HFFc6 (cell line): ENCODE data around the gene CCDC33. TPM values are rescaled to one million over a fixed set of nuclear protein-coding genes. Genes with fewer than 3 reads are reported as not detected.

Experiments
- DNase-seq: peaks from one replicate; pipeline ENCODE4 v3.0.0-alpha.2; 2018
- H3K27ac Mint-ChIP-seq: 2 replicates; pipeline ENCODE4 v1.8.0; 2020; ENCODE audit warnings: mild to moderate bottlenecking, mixed read lengths
- H3K27me3 Mint-ChIP-seq: 2 replicates; pipeline ENCODE4 v1.8.0; 2021; ENCODE audit warnings: mild to moderate bottlenecking, moderate library complexity, mixed read lengths; ENCODE audit not compliant: insufficient read depth
- H3K36me3 Mint-ChIP-seq: 2 replicates; pipeline ENCODE4 v1.8.0; 2021; ENCODE audit warnings: low read depth, mixed read lengths
- H3K4me1 Mint-ChIP-seq: 2 replicates; pipeline ENCODE4 v1.8.0; 2020; ENCODE audit warnings: low read depth, mixed read lengths
- H3K4me3 Mint-ChIP-seq: 2 replicates; pipeline ENCODE4 v1.8.0; 2020; ENCODE audit warnings: mild to moderate bottlenecking, moderate library complexity, mixed read lengths
- H3K9me3 Mint-ChIP-seq: 2 replicates; pipeline ENCODE4 v1.8.0; 2020; ENCODE audit warnings: mild to moderate bottlenecking, mixed read lengths
- CTCF ChIP-seq: fragments of 200-600 bp; sonication (generic); IDR thresholded peaks from 2 replicates; pipeline ENCODE4 v1.5.0; 2021; ENCODE audit warnings: antibody characterized with exemption, mild to moderate bottlenecking
- total RNA-seq, 6 experiments: library from RNA; stranded (reverse); fragmentation: NEBNext Ultra II Directional; extraction: Animal tissue kit (Norgen Biotek cat#: 25700); gene quantifications; 2 replicates in 1 of 6; 3 replicates in 5 of 6; pipeline ENCODE4 v1.2.3, GENCODE V29; 2021

The CCDC33 gene
- total RNA-seq, 6 experiments from 2014 or later: 0.30 TPM; not detected in 5

- peaks cover 11% of the 10 kb centered on the region for H3K27me3 Mint-ChIP-seq
- peak overlapping the region; percentile 11; the same call in 1 of the 2 replicates for H3K4me3 Mint-ChIP-seq
- H3K9me3 Mint-ChIP-seq: no peaks in the 10 kb centered on the region
- DNase-seq: peak; percentile 52
- peak; percentile 34; the same call in 1 of the 2 replicates for TF ChIP-seq CTCF
- H3K36me3 Mint-ChIP-seq: no peaks in the 10 kb centered on the region
- H3K4me1 Mint-ChIP-seq: peaks cover 26% of the 10 kb centered on the region
- H3K27ac Mint-ChIP-seq: peak overlapping the region; percentile 55
Observed at GRCh38 chr15:74336061-74337005, 100.2 kb downstream of the CCDC33 start.

- no peak overlapping the region for H3K4me3 Mint-ChIP-seq
- peaks cover 13% of the 10 kb centered on the region for H3K27me3 Mint-ChIP-seq
- DNase-seq: no peak
- H3K36me3 Mint-ChIP-seq: no peaks in the 10 kb centered on the region
- no peaks in the 10 kb centered on the region for H3K9me3 Mint-ChIP-seq
- H3K4me1 Mint-ChIP-seq: peaks cover 26% of the 10 kb centered on the region
- no peak overlapping the region for H3K27ac Mint-ChIP-seq
- no peak for TF ChIP-seq CTCF
Observed at GRCh38 chr15:74337146-74337545, 101.0 kb downstream of the CCDC33 start.

GRCh38 chr15:74337607-74338211, 101.6 kb downstream of the CCDC33 start:
- H3K36me3 Mint-ChIP-seq: no peaks in the 10 kb centered on the region
- peaks cover 13% of the 10 kb centered on the region for H3K27me3 Mint-ChIP-seq
- H3K9me3 Mint-ChIP-seq: no peaks in the 10 kb centered on the region
- H3K4me3 Mint-ChIP-seq: no peak overlapping the region
- no peak for TF ChIP-seq CTCF
- H3K27ac Mint-ChIP-seq: no peak overlapping the region
- no peak for DNase-seq
- peaks cover 26% of the 10 kb centered on the region for H3K4me1 Mint-ChIP-seq

- Mint-ChIP-seq H3K27ac (no peak overlapping the region), H3K9me3 (no peaks in the 10 kb centered on the region), H3K36me3 (no peaks in the 10 kb centered on the region), H3K4me1 (peaks cover 26% of the 10 kb centered on the region), H3K4me3 (no peak overlapping the region), H3K27me3 (peaks cover 17% of the 10 kb centered on the region)
- no peak for DNase-seq
- no peak for TF ChIP-seq CTCF
Observed at GRCh38 chr15:74338676-74339075, 102.5 kb downstream of the CCDC33 start.

GRCh38 chr15:74339371-74339770, 103.2 kb downstream of the CCDC33 start:
- Mint-ChIP-seq H3K9me3 (no peaks in the 10 kb centered on the region), H3K4me1 (peaks cover 26% of the 10 kb centered on the region), H3K36me3 (no peaks in the 10 kb centered on the region), H3K27me3 (peaks cover 14% of the 10 kb centered on the region; the same call in 1 of the 2 replicates), H3K4me3 (no peak overlapping the region), H3K27ac (no peak overlapping the region)
- no peak for DNase-seq
- TF ChIP-seq CTCF: no peak
